Measurements from ENCODE around the gene LRRC42.

Gene LRRC42

DNA sequence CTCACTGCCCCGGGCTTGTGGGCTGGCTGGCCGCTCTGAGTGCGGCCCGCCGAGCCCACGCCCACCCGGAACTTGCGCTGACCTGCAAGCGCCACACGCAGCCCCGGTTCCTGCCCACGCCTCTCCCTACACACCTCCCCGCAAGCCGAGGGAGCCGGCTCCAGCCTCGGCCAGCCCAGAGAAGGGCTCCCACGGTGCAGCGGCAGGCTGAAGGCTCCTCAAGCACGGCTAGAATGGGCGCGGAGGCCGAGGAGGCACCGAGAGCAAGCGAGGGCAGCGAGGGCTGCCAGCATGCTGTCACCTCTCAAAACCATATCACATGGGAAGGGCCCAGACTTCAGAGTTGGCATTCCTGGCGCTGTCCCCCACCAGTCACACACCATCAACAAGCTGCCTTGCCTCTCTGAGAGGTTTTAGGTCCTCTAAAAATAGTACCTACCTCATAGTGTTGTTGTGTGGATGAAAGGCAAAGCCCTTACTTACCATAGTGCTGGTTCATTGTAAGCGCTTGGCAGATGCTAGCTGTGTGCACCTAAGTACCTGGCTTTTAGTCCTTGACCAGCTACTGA lies 58.4 kb downstream of the LRRC42 start:
- no peak for DNase-seq (ENCODE audit: low spot score)

DNA sequence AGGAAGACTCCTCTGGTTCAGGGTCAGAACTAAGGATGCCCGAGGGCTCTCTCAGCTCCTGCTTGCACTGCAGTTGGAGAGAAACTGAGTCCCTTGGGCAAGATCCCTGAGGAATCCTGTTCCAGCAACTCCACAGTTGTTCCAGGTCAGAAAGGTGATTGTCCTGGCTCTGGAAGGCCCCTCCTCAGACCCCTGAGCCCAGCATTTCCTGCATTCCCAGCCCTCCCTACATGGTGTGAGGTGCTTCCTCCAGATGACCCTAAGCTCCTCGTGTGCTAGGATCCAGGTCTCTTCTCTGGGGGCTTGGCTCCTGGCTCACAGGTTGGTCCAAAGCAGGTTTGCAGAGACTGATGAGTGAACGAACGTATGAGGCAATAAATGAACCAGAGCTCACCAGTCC lies 60.4 kb downstream of the LRRC42 start:
- no peak for DNase-seq (ENCODE audit: low spot score)

DNA sequence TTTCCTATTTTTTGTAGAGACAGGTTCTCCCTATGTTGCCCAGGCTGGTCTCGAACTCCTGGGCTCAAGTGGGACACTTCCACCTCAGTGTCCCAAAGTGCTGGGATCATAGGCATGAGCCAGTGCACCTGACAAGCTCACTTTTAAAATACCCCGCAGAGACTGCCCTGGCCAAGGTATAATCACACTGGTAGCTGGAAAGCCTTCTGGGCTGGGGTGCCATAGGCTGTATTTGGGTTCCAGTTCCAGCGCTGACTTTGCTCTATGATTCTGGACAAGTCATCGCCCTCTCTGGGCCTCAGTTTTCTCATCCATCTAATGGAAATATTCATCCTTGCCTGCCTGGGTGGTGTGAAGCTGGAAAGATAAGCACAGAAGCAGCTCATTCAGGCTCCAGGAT lies 61.5 kb downstream of the LRRC42 start:
- DNase-seq (ENCODE audit: low spot score) = no peak

GRCh38 chr1:54008876-54009275 lies 62.7 kb downstream of the LRRC42 start:
- DNase-seq (ENCODE audit: low spot score) = no peak

- DNase-seq (ENCODE audit: low spot score) = no peak
These were observed 63.3 kb downstream of the LRRC42 start for GRCh38 chr1:54009406-54009805.

GRCh38 chr1:54010415-54011117 lies 64.4 kb downstream of the LRRC42 start:
- DNase-seq (ENCODE audit: low spot score) = no peak

DNA sequence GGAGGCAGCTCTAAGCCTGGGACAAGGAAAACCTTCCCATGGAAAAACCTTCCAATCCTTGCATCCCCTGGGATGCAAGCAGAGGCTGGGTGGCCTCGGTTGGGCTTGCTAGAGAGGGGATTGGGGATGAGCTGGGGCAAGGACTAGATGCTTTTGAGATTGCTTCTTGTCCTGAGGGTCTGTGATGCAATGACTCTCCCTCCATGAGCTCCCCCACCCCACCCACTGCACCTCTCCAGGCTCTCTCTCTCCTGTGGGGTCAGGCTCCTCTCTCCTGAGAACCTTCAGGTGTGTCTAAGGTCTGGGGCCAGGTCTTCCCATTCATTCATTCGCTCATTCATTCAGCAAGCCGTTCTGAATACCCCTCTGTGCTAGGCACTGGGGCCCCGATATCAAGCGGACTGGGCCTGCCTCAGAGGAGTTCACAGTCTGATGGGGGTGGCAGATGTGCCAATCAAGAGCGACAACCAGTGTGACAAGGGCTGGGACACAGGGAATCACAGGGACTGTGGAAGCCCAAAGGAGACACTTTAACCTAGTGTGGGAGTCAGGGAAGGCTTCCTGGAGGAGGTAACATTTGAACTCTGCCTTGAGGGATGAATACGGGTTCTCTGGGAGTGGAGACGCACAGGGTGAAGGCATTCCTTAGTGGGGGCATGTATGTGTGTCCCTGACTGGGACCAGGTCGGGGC lies 65.3 kb downstream of the LRRC42 start:
- DNase-seq (ENCODE audit: low spot score) = no peak

- DNase-seq (ENCODE audit: low spot score) = no peak
These were observed 65.8 kb downstream of the LRRC42 start for GRCh38 chr1:54012008-54012325.

GRCh38 chr1:54012863-54013262 lies 66.7 kb downstream of the LRRC42 start:
- DNase-seq (ENCODE audit: low spot score) = no peak

- DNase-seq (ENCODE audit: low spot score) = no peak
These were observed 67.4 kb downstream of the LRRC42 start for GRCh38 chr1:54013393-54014008.

DNA sequence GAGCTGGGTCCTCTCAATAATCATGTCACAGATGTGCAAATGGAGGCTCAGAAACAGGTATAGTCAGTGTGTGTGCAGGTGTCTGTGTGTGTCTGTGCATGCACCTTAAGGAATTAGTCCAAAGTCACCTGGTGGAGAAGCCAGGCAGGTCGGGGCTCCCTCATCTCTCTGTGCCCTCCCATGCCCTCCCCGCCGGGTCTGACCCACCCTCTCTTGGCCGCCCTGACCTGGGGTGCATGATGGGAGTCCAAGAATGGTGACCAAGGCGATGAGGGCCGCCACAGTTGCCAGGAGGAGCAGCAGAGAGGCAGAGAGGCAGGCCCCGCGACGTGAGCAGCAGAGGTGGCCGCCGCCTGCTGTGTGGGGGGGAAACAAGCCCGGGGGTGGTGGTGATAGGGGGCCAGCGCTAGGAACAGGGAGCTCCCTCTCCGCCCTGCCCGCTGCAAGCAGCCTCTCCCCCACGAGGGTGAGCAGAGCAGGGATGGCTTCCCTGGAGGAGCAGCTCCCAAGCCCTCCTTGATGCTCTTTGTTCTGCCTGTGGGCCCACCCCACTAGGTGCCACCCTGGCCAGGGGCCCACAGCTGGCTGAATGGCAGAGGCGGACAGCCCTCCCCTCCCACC lies 68.0 kb downstream of the LRRC42 start:
- DNase-seq (ENCODE audit: low spot score) = no peak

DNA sequence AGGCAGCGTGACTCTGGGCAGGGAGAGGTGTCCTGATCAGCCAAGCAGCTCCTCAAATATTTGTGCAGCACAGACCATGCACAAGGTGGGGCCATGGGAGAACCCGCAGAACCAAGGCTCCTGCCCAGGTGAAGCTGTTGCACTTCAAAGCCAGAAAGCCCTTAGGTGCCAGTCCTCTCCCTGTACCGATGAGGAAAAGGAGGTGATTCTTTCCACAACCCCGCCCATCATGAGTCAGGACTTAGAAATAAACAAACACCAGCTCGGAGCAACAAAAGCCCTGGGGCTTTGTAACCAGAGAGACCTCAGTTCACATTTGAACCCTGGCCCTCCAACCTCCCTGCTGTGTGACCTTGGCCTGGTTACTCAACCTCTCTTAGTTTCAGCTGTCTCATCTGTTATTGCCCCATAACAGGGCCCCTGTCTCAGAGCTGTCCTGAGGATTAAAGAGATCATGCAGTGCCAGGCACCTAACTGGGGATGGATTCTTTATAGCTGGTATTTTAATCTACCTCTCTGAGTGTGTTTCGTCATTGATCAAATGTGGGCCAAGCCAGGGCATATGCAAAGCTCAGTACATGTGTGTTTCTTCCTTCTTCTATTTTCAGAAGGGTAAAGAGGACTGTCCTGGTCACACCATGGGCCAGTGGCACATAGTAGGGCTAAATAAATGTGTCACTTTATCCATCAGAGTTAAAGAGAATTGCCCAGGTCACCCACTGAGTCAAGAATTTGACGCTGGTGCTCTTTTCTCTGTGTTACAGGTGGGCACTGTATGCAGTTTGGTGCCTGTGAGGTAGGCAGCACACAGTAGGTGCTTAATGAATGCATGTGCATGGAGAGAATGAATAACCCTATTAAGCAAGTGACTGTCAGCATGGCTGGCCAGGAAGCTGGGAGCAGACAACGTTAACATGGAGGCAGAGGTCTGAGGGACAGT lies 70.5 kb downstream of the LRRC42 start:
- no peak for DNase-seq (ENCODE audit: low spot score)
